MM.1S (cell line): ENCODE data around the gene SP3.

Experiments
- EZH2 ChIP-seq: fragments of 300-600 bp; sonication (generic); optimal IDR thresholded peaks from 2 replicates; pipeline ENCODE3; 2017; ENCODE audit warnings: low read depth, mild to moderate bottlenecking, antibody characterized with exemption, low read length, mixed read lengths
- EZH2phosphoT487 ChIP-seq: fragments of 300-600 bp; sonication (generic); IDR thresholded peaks from 2 replicates; pipeline ENCODE4 v1.6.1; 2018; ENCODE audit warnings: antibody characterized with exemption, low read length
- TF ChIP-seq, protein P1 (sequence below): fragments of 300-600 bp; sonication (generic); IDR thresholded peaks from 2 replicates; pipeline ENCODE4 v1.5.1; 2016; ENCODE audit warnings: antibody characterized with exemption, low read length, mixed read lengths

DNA sequence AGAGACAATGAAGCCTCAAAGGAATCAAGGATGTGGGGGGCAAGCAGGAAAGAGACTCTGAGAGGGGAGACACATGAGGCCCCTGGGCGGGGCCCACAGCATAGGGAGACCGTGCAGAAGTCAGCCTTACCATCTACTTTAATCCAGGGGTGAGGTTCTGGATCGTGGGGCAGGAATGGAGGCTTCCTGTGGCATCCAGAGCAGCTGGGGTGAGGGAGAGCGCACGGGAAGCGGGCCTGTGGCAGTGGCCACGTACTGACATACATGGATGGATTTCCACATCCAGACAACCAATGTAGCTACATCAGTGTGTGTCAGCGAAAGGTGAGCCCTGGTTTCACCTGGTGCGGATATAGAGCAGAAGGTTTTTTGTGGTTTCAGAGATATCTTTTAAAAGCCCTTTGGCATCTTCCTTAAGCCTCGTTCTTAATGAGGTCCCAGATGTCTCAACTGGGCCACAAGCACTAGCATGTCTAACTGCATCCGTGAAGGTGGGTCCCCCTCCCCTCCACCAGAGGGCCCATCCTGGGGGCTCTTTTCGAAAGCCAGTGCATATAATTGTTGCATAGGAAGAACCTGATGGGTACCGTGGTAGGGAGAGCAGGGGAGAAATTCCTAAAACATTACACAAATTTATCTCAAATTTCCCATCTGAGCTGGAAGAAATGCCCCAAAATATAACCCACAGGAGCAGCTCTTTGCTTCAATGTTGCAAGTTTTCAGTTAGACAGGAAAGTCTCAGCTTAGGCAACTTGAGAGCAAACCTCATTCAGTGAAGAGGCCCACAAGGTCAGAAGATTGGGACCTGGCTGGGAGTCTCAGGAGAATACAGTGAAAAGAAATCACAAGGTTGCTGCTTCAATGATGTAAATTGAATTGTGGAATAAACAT lies 90.9 kb downstream of the SP3 start:
- TF ChIP-seq, protein P1, sequence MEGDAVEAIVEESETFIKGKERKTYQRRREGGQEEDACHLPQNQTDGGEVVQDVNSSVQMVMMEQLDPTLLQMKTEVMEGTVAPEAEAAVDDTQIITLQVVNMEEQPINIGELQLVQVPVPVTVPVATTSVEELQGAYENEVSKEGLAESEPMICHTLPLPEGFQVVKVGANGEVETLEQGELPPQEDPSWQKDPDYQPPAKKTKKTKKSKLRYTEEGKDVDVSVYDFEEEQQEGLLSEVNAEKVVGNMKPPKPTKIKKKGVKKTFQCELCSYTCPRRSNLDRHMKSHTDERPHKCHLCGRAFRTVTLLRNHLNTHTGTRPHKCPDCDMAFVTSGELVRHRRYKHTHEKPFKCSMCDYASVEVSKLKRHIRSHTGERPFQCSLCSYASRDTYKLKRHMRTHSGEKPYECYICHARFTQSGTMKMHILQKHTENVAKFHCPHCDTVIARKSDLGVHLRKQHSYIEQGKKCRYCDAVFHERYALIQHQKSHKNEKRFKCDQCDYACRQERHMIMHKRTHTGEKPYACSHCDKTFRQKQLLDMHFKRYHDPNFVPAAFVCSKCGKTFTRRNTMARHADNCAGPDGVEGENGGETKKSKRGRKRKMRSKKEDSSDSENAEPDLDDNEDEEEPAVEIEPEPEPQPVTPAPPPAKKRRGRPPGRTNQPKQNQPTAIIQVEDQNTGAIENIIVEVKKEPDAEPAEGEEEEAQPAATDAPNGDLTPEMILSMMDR, result no peak
- TF ChIP-seq EZH2phosphoT487, result no peak
- no peak for TF ChIP-seq EZH2
